Measurements from ENCODE around the gene OR6X1.
"Not testable (repeated sequence)": the region's sequence is repeated elsewhere in the genome, so short reads cannot be mapped to it uniquely, and the experiment has no call there.

Gene OR6X1

GRCh38 chr11:123753110-123753509 is 1.2 kb downstream of the OR6X1 start:
- no peak for DNase-seq (ENCODE audit: low read depth)

GRCh38 chr11:123751781-123752180 is 2.5 kb downstream of the OR6X1 start:
- no peak for DNase-seq (ENCODE audit: low read depth)

GRCh38 chr11:123748349-123748748 is 6.0 kb downstream of the OR6X1 start:
- DNase-seq (ENCODE audit: low read depth): not testable (repeated sequence)

- DNase-seq (ENCODE audit: low read depth): no peak
Measured at GRCh38 chr11:123745764-123746451, 8.4 kb downstream of the OR6X1 start.

- DNase-seq (ENCODE audit: low read depth): no peak
Measured at GRCh38 chr11:123742724-123743120, 11.6 kb downstream of the OR6X1 start.

GRCh38 chr11:123742031-123742723 is 12.1 kb downstream of the OR6X1 start:
- no peak for DNase-seq (ENCODE audit: low read depth)

- peak; percentile 83 for DNase-seq (ENCODE audit: low read depth)
Measured at GRCh38 chr11:123741159-123742030, 12.9 kb downstream of the OR6X1 start, which contains the start of gene ZNF202. ZNF202 (minus strand) TSS chr11:123741660; CDS start chr11:123730888, 10,772 bp downstream.

- no peak for DNase-seq (ENCODE audit: low read depth)
Measured at GRCh38 chr11:123740787-123741158, 13.5 kb downstream of the OR6X1 start.

- no peak for DNase-seq (ENCODE audit: low read depth)
Measured at GRCh38 chr11:123738374-123738773, 15.9 kb downstream of the OR6X1 start.

- no peak for DNase-seq (ENCODE audit: low read depth)
Measured at GRCh38 chr11:123736769-123737168, 17.5 kb downstream of the OR6X1 start.

- DNase-seq (ENCODE audit: low read depth): no peak
Measured at GRCh38 chr11:123729602-123730001, 24.7 kb downstream of the OR6X1 start.

- no peak for DNase-seq (ENCODE audit: low read depth)
Measured at GRCh38 chr11:123725995-123726655, 28.2 kb downstream of the OR6X1 start.

- no peak for DNase-seq (ENCODE audit: low read depth)
Measured at GRCh38 chr11:123719452-123719851, 34.9 kb downstream of the OR6X1 start.

- no peak for DNase-seq (ENCODE audit: low read depth)
Measured at GRCh38 chr11:123718469-123718868, 35.8 kb downstream of the OR6X1 start.

- no peak for DNase-seq (ENCODE audit: low read depth)
Measured at GRCh38 chr11:123718063-123718462, 36.3 kb downstream of the OR6X1 start.

GRCh38 chr11:123712627-123713026 is 41.7 kb downstream of the OR6X1 start:
- DNase-seq (ENCODE audit: low read depth): not testable (repeated sequence)

GRCh38 chr11:123707606-123708205 is 46.6 kb downstream of the OR6X1 start:
- peak; percentile 18 for DNase-seq (ENCODE audit: low read depth)

- no peak for DNase-seq (ENCODE audit: low read depth)
Measured at GRCh38 chr11:123707206-123707605, 47.1 kb downstream of the OR6X1 start.

GRCh38 chr11:123704341-123704740 is 50.0 kb downstream of the OR6X1 start:
- DNase-seq (ENCODE audit: low read depth): no peak
